ENCODE measurements around the gene CD200.
"Not testable (repeated sequence)": the region's sequence is repeated elsewhere in the genome, so short reads cannot be mapped to it uniquely, and the experiment has no call there.

CD200 gene

DNA sequence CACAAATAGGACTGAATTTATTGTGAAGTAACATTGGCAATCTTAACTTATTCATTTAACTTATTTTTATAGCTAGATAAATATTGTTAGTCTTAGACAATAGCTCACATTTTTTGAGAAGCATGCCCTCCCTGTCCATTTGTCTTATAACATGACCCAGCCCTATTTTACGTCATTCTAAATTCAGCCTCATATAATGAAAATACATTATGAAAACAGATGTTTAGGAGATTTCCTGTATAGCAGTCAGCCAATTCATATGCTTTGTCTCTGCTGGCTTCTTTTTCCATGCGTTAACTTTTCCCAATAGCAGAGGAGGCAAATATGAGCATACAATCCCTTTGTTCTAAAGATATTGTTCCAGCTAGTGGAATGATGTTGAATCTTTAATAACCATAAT lies 29.3 kb downstream of the CD200 start:
- DNase-seq, result no peak

DNA sequence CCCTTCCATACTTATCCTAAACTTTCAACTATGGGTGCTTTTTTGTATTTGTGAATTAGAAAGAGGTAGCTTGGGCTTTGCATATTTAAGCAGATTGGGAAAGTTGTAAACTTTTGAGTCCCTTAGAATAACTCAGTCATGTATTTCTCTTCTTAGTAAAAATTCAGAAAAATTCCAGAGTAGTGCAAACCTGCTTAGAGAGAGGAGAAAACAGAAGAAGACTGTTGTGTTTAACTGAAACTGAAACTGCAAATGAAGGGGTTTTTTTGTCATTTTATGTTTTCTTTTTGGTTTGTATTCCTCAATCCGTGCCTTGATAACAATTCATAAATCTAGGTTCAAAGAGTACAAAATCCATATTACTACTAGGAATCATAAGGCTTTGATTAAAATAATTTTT lies 31.3 kb downstream of the CD200 start:
- DNase-seq, result no peak

DNA sequence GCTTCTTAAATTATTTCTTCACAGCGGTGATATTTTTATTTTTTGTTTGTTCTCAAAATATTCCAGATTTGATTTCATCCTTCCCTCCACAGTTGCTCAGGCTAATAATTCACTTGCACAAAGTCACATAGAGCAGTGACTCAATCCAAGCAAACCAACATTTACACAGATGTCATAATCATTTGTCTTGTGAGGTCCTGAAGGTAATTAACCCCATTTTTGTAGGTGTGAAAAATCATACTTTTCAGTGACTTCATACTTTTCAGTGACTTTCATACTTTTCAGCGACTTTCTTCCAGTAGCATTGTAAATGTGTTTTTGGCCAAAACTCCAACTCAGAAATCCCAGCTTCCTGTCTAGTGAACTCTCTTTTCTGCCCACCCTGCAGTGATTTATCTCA lies 32.1 kb downstream of the CD200 start:
- no peak for DNase-seq

DNA sequence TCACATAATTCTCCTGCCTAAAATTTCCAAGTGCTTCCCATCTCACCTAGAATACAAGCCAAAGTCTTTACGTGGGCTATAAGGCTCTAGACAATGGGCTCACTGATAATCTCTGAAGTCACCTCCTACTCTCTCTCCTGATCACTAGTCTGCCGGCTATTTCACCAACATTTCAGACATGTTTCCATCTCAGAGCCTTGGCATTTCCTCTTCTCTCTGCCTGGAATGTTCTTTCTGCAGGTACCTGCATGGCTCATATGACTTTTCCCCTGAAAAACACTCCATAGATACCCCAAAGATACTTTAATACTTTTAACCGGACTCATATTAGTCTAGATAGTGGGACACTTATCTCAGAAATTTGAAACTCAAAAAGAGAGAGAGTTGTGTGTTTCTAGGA lies 32.7 kb downstream of the CD200 start:
- no peak for DNase-seq

DNA sequence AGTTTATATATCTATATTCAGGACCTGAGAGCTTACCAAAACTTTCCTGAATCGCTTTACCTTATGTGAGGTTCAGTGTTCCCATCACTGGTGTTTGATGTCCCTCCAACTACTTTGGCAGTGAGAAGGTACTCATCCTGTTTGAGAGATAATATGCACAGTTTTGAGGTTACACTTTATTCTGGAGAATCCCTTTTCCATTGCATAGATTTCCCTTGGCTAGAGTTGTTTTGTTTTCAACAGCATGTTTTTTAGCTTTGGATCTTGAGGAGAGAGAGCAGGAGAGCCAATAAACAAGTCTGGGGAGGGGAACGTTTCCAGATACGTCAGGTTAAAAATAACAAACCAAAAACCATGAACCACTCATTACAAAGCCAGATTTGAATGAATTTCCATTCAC lies 33.6 kb downstream of the CD200 start:
- no peak for DNase-seq

DNA sequence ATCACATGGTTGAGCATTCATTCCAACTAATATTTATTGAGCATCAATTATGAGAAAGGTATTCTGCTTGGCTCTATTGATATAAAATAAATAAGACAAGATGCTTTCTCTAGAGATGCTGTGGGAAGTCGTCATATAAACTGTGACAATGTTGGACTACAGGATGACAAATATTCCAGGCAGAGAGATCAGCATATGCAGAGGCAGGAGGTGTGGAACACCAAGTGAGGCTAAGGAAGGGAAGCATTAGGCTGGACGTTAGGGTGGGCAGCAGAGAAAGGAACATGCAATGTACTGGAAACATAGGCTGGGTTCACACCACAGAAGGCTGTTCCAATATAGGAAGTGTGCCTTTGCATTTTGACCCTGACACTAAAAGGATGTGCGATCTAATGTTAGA lies 38.6 kb downstream of the CD200 start:
- DNase-seq, result no peak

DNA sequence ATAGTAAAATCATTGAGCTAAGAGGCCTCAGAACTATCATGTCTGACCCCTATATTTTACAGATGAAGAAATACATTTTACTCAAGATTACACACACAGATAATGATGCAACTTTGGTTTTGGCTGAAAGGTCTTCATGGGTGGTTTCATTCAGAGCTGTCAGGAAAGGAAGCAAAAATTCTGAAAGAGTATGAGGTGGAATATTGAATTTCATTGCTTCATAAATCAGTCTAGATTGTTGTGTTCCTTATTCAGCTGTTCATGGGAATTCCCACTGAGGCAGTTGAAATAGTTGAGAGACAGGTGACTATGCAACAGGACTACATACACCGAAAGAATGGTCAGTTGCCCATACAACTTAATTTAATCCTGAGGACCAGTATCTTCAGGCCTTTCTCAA lies 39.4 kb downstream of the CD200 start:
- DNase-seq, result no peak

DNA sequence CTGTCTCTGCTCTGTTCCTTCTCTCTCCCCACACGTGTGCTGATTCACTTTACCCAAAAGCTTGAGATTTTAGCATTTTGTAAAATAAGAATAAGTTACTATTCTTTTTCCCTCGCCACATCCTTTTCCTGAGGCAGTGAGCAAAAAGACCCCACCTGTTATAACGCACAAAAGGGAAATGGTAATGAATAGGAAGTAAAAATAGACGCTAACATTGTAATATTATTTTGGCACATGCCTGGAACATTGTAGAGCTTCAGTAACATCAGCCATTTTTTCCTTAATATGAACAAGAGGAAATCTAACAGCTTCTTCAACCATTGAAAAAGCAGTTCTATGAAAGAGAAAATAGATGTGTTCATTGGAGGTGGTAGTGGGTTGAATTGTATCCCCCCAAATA lies 40.5 kb downstream of the CD200 start:
- no peak for DNase-seq

DNA sequence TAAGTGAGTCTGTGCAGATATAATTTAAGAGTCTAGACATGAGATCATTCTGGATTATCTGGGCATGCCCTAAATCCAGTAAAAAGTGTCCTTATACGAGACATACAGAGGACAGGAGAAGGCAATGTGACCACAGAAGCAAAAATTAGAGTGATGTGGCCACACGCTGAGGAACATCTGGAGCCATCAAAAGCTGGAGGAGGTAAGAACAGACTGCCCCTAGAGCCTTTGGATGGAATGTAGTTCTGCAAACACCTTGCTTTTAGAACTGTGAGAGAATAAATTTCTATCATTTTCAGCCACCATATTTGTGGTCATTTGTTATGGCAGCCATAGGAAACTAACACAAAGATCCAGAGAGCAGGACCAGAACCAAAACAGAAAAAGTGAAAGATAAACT lies 41.0 kb downstream of the CD200 start:
- DNase-seq, result no peak

DNA sequence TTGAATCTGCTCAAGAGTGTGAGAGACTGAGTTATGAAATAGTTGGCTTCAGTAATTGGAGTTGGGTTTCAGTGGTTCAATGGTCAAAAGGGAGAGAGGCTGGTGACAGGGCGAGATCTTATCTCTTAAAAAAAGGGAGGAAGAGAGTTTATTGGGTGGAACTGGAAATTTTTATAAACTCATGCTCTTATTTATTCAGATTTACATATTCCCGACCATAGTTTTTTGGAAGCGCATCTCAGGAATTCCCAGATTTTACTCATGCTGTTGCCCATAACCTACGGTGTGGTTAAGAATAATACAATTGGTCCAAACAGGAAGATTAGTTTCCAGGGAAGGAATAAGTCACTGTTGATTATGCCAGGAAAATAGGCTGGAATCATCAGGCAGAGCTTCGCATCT lies 41.4 kb downstream of the CD200 start:
- no peak for DNase-seq

DNA sequence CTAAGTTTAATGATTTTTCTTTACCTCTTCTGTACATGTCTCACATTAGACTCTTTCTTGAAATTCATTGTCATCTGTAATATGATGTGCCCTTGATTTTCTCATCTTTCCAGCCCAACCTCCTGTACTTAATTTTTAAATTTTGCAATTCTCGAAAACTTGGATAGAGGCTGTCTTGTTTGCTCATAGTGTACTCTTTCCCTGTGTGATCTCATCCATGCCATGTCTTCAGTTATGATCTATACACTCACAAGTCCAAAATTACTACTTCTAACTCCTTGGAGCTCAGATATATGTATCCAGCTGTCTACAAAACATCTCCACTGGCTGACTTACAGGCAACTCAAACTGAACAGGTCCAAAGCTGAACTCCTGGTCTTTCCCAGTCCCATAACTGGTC lies 42.2 kb downstream of the CD200 start:
- DNase-seq, result no peak

DNA sequence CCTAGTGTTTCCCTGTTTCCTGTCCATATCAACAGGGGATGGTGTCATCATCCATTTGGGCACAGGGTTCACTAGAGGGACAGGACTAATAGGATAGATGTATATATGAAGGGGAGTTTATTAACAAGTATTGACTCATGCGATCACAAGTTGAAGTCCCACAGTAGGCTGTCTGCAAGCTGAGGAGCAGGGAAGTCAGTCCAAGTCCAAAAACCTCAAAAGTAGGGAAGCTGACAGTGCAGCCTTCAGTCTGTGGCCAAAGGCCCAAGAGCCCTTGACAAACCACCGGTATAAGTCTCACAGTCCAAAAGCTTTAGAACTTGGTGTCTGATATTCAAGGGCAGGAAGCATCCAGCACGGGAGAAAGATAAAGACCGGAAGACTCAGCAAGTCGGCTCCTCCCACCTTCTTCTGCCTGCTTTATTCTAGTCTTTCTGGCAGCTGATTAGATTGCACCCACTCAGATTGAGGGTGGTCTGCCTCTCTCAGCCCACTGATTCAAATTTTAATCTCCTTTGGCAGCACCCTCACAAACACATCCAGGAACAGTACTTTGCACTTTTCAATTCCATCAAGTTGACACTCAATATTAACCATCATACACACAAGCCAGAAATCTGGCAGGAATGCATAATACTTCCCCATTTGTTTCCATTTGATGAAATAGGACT lies 43.4 kb downstream of the CD200 start:
- no peak for DNase-seq

DNA sequence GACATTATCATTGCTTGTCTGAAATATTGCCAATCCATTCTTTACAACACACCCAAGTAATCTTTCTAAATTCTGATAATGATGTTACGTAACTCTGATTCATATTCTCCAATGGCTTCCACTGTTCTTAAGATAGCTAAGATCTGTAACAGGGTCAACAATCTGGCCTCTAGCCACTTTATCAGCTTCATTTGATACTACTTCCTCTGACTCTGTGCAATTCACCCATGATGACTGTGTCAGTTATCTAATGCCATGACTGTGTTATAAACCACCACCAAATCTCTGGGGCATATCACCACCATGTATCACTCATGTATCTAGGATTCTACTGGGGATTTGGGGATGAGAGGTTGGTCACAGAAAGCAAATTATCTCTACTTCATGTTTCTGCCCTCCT lies 44.0 kb downstream of the CD200 start:
- no peak for DNase-seq

DNA sequence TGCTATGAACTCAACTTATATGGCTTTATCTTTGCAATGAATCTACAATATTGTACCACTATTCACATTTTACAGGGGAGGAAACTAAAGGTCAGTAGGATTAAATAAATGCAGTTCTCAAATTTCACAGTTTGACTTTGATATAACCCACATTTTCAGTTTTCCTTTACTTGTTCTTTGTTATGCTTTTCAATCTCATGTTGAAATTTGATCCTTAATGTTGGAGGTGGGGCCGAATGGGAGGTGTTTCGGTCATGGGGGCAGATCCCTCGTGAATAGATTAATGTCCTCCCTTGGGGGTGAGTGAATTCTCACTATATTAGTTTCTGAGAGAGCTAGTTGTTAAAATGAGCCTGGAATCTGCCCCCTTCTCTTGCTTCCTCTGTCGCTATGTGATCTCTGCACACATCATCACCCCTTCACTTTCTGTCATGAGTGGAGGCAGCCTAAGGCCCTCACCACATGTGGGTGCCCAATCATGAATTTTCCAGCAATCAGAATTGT lies 44.7 kb downstream of the CD200 start:
- DNase-seq, result no peak

DNA sequence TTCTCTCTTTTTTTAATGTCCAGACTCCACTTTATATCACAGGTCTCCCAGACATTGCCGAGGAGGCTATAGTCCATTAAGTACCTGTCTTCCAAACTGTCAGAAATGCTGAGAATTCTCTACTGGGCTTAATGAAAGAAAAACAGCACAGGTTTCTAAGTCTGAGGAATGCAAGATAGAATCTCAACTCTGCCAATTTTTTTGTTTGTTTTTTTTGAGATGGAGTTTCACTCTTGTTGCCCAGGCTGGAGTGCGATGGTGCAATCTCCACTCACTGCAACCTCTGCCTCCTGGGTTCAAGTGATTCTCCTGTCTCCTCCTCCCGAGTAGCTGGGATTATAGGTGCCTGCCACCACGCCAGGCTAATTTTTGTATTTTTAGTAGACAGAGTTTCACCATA lies 45.4 kb downstream of the CD200 start:
- not testable (repeated sequence) for DNase-seq

DNA sequence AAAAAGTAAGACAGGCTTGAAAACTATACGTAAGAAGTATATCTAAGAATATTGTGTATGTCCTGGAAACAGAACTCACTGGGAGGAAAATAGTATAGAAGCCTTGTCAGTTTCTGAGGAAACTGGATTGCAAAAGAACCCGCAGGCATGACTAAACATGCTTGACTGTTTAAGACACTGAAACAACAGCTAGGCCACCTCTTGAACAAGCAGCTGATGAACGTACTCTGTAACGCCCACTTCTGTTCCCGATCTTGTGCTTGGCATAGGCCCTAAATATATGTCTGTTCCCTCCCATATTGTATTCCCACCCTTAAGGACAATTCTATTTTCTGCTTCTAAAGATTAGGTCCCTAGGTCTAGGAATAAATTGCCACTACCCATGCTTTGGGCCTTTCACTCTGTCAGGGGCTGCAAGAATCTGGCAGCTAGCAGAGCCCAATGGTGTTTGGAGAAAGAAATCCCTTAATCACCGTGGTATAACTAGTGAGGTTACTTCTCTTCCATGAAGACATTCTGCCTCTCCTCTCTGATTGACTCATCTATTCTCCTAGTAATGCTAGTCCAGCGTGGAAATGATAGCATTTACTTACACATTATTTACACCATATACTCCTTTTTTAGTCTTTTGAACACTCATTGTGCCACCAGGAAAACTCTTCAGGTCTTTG lies 46.2 kb downstream of the CD200 start:
- no peak for DNase-seq

DNA sequence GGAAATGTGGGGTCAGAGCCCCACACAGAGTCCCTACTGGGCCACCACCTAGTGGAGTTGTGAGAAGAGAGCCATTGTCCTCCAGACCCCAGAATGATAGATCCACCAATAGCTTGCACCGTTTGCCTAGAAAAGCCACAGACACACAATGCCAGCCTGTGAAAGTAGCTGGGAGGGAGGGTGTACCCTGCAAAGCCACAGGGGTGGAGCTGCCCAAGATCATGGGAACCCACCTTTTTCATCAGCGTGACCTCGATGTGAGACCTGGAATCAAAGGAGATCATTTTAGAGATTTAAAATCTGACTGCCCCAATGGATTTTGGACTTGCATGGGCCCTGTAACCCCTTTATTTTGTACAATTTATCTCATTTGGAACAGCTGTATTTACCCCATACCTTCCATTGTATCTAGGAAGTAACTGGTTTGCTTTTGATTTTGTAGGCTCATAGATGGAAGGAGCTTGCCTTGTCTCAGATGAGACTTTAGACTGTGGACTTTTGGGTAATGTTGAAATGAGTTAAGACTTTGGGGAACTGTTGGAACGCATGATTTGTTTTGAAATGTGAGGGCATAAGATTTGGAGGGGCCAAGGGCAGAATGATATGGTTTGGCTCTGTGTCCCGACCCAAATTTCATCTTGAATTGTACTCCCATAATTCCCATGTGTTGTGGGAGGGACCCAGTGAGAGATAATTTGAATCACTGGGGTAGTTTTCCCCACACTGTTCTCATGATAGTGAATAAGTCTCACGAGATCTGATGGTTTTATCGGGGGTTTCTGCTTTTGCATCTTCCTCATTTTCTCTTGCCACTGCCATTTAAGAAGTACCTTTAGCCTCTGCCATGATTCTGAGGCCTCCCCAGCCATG lies 49.0 kb downstream of the CD200 start:
- no peak for DNase-seq

DNA sequence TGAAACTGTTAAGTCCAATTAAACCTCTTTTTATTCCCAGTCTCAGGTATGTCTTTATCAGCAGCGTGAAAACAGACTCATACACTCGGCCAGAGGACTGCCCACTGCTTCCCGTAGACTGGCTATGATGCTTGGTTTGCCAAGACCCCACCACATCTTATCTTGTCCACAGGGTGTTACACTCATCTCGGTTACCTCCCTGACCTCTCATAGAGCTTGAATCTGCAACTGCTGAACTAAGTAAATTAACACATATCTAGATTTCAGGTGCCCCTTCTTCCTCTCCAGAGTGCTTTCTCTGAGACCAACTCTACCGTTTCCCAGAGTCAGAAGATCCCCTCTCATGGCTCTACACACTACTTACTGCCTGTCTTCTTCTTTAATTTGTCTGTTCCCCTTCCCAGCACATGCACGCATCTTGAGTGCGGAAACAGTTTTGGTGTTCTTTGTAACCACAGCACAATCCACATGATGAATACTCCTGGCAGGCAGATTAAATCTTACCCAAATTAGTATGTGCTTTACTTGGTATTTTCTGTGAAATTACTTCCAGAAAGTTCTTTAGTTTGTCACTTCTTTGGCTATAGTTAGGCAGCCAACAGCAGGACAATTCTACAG lies 49.7 kb downstream of the CD200 start:
- DNase-seq, result no peak

DNA sequence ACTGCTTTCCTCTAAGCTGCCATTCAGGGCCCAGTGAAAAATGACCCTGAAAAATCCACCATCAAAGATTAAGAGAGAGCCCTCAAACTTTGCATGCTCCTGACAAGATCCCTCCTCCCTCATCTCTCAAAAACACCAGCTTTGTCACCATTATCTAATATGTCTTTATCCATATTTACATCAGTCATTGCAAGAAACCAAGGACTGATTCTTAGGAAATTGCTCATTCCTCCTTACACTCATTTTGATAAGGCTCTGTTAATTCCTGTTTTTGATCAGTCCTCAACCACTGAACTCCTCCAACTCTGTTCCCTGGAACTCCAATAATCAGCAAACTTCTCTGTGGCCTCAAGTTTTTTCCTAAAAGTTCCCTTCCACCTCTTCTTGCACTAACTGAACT lies 51.8 kb downstream of the CD200 start:
- no peak for DNase-seq

DNA sequence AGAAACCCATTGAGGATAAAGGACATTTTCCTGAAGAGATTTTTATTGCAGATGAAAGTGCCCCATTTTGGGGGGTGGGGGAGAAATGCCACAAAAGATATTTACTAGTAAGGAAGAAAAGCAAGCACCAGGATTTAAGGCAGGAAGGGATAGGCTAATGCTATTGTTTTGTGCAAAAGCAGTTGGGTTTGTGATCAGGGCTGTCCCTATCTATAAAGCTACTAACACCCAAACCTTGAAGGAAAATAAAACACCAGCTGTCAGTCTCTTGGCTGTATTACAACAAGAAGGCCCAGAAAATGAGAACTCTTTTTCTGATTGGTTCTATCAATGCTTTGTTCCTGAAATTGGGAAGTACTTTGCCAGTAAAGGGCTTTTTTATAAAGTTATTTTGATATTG lies 56.0 kb downstream of the CD200 start:
- DNase-seq, result no peak

DNA sequence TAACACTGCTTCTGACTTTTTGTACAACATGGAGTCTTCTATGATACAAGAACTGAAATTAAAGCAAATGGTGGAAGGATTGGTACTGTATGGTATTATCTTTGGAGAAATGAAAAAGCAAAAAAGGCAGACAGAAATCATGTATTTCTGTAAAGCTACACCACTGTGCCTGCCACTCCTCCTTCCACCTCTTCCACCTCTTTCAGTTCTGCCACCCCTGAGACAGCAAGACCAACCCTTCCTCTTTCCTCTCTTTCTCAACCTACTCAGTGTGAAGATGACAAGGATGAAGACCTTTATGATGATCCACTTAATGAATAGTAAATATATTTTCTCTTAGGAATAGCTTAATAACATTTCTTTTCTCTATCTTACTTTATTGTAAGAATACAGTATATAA lies 57.0 kb downstream of the CD200 start:
- no peak for DNase-seq

DNA sequence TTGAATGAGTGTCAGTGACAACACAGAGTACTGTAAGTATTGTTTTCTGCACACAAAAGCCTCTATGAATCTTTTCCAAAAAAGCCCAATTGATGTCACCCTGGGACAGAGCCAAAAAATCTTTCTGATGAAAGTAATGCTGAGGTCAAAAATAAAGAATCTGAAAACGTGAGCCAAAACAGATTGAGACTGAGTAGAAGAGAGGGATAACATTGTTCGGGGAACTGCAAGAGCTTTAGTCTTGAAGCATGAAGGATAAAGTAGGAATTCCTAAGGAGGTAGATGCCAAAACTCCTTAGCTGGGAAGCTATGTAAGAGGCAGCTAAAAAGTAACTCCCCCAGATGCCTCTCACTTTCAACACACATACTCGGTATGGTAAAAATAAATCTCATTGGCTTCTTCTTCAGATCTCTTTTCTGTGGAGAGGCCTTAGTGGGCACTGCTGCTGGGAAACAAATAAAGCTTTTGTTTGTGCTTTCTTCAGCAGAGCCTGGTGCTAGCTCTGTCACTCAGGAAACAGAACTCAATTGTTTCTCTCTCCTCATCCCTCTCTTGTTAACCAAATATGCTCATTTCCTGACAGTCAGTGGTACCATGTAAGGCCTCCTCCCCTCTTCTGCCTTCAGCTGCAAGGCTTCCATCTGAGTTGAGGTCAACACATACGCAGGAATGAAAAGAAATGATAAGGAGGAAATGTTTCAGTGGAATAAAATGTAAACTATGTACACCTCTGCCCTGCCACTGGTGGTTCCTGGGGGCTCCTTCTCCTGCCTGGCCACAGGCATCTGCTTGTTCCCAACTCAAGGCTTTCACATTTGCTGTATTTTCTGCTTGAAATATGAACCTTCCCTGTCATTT lies 58.1 kb downstream of the CD200 start:
- DNase-seq, result no peak

DNA sequence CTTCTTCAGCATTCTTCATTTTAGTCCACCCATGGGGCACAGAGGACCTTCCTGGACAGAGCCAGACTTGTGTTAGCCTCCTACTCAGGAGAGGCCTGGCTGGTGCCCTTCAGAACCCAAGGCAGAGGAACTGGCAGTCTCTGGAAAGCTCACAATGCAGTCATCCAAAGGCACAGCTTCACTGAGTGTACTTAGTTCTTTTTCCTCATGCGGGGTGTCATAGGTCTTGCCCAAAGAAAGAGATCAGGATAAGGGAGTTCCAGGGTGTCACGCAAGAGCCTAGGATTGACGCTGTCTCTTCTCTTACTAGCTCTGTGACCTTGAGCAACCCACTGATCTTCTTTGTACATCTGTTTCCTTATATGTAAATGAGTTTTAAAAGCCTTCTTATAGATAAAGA lies 58.7 kb downstream of the CD200 start:
- no peak for DNase-seq

All from NCI-H1930 (cell line).